Kidney (tissue), 14 donors: ENCODE data around the gene WDR45. TPM values are rescaled to one million over a fixed set of nuclear protein-coding genes. Genes with fewer than 3 reads are reported as not detected.
A peak's percentile ranks its signal among the peaks of the same experiment; 100 is the strongest.

Experiments
- DNase-seq, 5 donors: peaks; one replicate each; pipeline ENCODE4 v3.0.0-alpha.2; 2013 to 2020
- FAIRE-seq: peaks from 2 replicates; lab custom pipeline; 2012; peaks lifted over from hg19 to GRCh38; lab: Jason Lieb, UNC
- H3K27ac ChIP-seq, 2 donors: one replicate each; pipeline ENCODE4 v1.7.0; 2013; ENCODE audit warnings: low read depth in 2 of 2, low read length in 2 of 2, inconsistent platforms in 1 of 2
- H3K27me3 ChIP-seq: one replicate; pipeline ENCODE4 v1.7.1; 2013; ENCODE audit warnings: low read length, inconsistent platforms; ENCODE audit not compliant: control insufficient read depth, insufficient read depth
- H3K36me3 ChIP-seq, 3 donors: one replicate each; pipeline versions ENCODE4 v1.7.0 to v1.7.1; 2013; ENCODE audit warnings: low read length in 3 of 3, control low read depth in 1 of 3, inconsistent platforms in 1 of 3; ENCODE audit not compliant: insufficient read depth in 3 of 3, control insufficient read depth in 2 of 3
- H3K4me1 ChIP-seq, 3 donors: one replicate each; pipeline versions ENCODE4 v1.7.0 to v1.7.1; 2013; ENCODE audit warnings: low read length in 3 of 3, inconsistent platforms in 1 of 3, low read depth in 1 of 3; ENCODE audit not compliant: control insufficient read depth in 2 of 3, insufficient read depth in 2 of 3
- H3K4me3 ChIP-seq, 3 donors: one replicate each; pipeline versions ENCODE4 v1.7.0 to v1.8.1; 2013; ENCODE audit warnings: low read length in 3 of 3, control low read depth in 1 of 3, inconsistent platforms in 1 of 3
- H3K9ac ChIP-seq, 3 donors: one replicate each; pipeline versions ENCODE4 v1.7.0 to v1.7.1; 2013; ENCODE audit warnings: low read length in 3 of 3, control low read depth in 1 of 3, inconsistent platforms in 1 of 3
- H3K9me3 ChIP-seq, 3 donors: one replicate each; pipeline versions ENCODE4 v1.7.0 to v1.7.1; 2013; ENCODE audit warnings: low read length in 3 of 3, control low read depth in 1 of 3, inconsistent platforms in 1 of 3; ENCODE audit not compliant: control insufficient read depth in 2 of 3, insufficient read depth in 1 of 3
- intact Hi-C: fragments of 100-400 bp; cut with DNase I; formaldehyde crosslinking; loops from one replicate; pipeline ENCODE4 v1.11.1; 2022
- polyA plus RNA-seq: library from polyadenylated mRNA; stranded (reverse); fragments of 350-450 nt; fragmentation: Illumina TruSeq; extraction: RNeasy Lipid Tissue Mini Kit (QIAGEN cat#74804); gene quantifications from one replicate; pipeline ENCODE4 v1.2.3, GENCODE V29; 2014; ENCODE audit warnings: low read depth, low replicate concordance; ENCODE audit not compliant: insufficient read depth
- total RNA-seq: library from RNA; stranded (reverse); fragmentation: NEBNext Ultra II Directional; extraction: Animal tissue kit (Norgen Biotek cat#: 25700); gene quantifications from one replicate; pipeline ENCODE4 v1.2.1, GENCODE V29; 2021
- TF ChIP-seq, protein P1 (sequence below): IDR thresholded peaks from 3 replicates; pipeline ENCODE4 v1.5.1; 2012; ENCODE audit warnings: mild to moderate bottlenecking, moderate library complexity, borderline replicate concordance; ENCODE audit not compliant: insufficient read depth; ENCODE audit errors: extremely low read depth
- donor health status: control.
- donor health status: control.
- donor health status: control.
- donor health status: control.
- donor health status: control.
- donor health status: DM: yes; HTN: yes; CAD: no.
- donor health status: Normal renal cell carcinoma (clear cell type).

WDR45 gene
- total and polyA plus RNA-seq, 2 donors from 2014 or later: 67.4 to 72.4 TPM

DNA sequence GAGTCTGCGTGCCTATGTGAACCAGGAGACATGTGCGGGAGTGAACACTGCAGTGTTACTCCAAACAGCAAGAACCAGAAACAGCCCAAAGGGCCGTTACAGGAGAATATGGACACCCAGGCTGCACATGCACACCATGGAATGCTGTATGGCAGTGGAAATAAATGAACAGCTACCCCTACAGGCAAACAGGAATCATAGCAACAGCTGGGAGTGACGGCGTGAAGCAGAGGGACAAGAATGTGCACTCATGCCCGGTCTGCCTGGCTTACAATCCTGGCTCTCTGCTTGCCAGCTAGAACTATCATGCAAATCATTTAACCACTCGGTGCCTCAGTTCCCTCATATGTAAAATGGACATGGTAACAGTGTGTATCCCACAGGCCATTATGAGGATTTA is 27.2 kb upstream of the WDR45 start:
- H3K9ac ChIP-seq: no peak overlapping the region
- H3K27ac ChIP-seq: no peak overlapping the region
- no peak overlapping the region for H3K4me3 ChIP-seq
- peaks cover 0 to 3% (median 0%) of the 10 kb centered on the region in 3 donors for H3K36me3 ChIP-seq
- H3K27me3 ChIP-seq: no peaks in the 10 kb centered on the region
- H3K4me1 ChIP-seq: no peaks in the 10 kb centered on the region
- DNase-seq (peak in 4 of 5 donors; percentile 14 to 36 (median 23)), FAIRE-seq (no peak)
- TF ChIP-seq, protein P1, sequence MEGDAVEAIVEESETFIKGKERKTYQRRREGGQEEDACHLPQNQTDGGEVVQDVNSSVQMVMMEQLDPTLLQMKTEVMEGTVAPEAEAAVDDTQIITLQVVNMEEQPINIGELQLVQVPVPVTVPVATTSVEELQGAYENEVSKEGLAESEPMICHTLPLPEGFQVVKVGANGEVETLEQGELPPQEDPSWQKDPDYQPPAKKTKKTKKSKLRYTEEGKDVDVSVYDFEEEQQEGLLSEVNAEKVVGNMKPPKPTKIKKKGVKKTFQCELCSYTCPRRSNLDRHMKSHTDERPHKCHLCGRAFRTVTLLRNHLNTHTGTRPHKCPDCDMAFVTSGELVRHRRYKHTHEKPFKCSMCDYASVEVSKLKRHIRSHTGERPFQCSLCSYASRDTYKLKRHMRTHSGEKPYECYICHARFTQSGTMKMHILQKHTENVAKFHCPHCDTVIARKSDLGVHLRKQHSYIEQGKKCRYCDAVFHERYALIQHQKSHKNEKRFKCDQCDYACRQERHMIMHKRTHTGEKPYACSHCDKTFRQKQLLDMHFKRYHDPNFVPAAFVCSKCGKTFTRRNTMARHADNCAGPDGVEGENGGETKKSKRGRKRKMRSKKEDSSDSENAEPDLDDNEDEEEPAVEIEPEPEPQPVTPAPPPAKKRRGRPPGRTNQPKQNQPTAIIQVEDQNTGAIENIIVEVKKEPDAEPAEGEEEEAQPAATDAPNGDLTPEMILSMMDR: peak; percentile 57
- intact Hi-C loops: no loop called here
- H3K9me3 ChIP-seq: no peaks in the 10 kb centered on the region

DNA sequence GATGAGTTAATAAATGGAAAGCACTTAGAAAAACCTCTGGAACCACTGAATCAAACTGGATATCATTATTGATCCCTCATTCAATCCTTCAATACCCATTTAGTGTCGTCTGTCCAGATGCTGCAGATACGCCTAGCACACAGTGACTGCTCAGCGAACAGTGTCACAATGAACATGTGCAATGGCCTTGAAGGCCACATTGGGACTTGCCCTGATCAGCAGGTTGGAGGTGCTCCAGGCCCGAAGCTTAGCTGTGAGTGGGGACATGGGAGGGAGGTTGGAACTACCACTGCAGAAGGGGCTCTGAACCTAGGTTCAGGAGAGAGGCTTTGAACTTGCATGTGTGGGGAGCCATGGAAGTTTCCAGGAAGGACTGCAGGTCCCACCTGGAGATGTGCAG is 26.6 kb upstream of the WDR45 start:
- no peaks in the 10 kb centered on the region for H3K9me3 ChIP-seq
- DNase-seq (no peak), FAIRE-seq (no peak)
- peaks cover 0 to 3% (median 0%) of the 10 kb centered on the region in 3 donors for H3K36me3 ChIP-seq
- intact Hi-C loops: no loop called here
- H3K27me3 ChIP-seq: no peaks in the 10 kb centered on the region
- TF ChIP-seq, protein P1: no peak
- H3K4me3 ChIP-seq: no peak overlapping the region
- no peak overlapping the region for H3K9ac ChIP-seq
- no peaks in the 10 kb centered on the region for H3K4me1 ChIP-seq
- no peak overlapping the region for H3K27ac ChIP-seq

DNA sequence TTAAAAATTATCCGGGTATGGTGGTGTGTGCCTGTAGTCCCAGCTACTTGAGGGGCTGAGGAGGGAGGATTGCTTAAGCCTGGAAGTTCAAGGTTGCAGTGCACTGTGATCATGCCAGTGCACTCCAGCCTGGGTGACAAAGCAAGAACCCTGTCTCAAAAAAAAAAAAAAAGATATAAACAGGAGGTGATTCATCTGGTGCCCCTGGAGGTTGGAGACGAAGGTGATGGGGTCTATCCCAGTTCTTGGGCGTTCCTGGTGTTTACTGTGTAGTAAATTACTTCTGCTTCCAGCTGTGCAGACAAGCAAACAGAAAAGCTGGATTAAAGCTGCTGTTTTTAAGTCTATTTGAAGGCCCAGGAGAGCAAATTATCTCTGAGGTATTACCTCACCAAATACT is 23.9 kb upstream of the WDR45 start:
- H3K9me3 ChIP-seq: no peaks in the 10 kb centered on the region

More for the DNA sequence above, 23.9 kb upstream of the WDR45 start:
- no peaks in the 10 kb centered on the region for H3K36me3 ChIP-seq
- intact Hi-C loops: no loop called here
- no peak overlapping the region for H3K9ac ChIP-seq
- H3K27me3 ChIP-seq: no peaks in the 10 kb centered on the region
- no peaks in the 10 kb centered on the region for H3K4me1 ChIP-seq
- no peak overlapping the region for H3K4me3 ChIP-seq
- TF ChIP-seq, protein P1: no peak
- FAIRE-seq (no peak), DNase-seq (no peak)
- H3K27ac ChIP-seq: no peak overlapping the region
